CD4-positive, alpha-beta T cell treated with Interferon alpha-2 for 1 hour (primary cell): ENCODE data around the gene SYCP1.
"Not testable (repeated sequence)": the region's sequence is repeated elsewhere in the genome, so short reads cannot be mapped to it uniquely, and the experiment has no call there.

Experiments
- DNase-seq, 2 donors: peaks; one replicate each; pipeline ENCODE4 v3.0.0-alpha.2; 2020 to 2022

The SYCP1 gene

DNA sequence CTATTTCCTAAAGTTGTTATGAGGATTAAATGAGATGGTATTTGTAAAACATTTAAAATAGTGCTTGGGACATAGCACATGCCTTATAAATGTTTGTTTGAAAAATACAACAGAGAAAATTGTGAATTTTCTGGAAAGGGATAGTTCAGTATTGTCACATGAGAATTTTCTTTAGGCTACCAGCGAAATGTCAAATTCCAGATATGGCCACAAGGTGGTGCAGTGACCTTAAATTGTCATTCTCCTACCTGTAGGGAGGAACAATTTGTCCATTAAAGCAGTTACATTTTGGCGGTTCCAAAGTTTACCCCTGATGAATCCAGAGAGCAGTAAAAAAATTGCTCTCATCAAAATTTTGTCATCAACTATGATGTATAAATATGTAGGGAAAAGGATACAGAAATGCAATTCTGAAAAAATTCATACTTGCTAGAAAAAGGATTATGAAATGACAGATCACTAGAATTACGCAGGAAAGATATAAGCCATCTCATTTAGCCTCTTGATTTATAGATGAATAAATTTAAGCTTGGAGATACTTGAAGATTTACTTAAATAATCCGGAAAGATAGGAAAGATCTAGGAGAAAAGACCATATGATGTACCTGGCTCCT lies 124.7 kb downstream of the SYCP1 start:
- peak; percentile 55 to 77 for DNase-seq

DNA sequence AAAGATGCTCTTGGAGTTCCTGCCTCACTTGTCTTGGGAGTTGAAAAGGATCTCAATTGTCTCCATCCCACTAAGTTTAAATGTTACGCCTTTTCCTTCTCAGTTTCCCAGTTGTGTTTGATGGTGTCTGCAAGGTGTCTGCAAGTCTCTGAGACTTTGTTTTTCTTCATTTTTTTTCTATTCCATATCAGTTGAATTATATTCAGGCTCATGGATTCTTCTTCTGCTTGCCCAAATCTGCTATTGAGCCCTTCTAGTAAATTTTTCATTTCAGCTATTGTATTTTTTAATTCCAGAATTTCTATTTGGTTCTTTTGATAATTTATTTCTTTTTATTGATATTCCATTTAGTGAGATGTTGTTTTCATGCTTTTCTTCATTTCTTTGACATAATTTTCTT lies 127.6 kb downstream of the SYCP1 start:
- DNase-seq, result no peak

DNA sequence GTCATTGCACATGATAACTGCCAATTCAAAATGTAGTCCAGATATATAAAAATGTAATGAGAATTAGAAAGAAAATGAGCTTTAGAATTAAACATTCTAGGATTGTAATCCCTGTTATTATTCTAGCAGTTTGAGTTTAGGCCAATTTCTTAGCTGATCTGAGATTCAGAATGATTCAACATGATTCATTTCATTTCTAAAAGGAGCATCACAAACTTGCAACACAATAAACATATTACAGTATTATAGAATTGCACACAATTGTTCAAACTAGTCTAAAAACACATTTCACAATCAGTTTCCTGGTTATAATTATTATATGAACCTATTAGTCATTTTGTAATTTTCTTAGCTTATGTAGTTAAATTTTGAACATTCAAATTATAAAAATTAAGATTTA lies 131.6 kb downstream of the SYCP1 start:
- no peak for DNase-seq

DNA sequence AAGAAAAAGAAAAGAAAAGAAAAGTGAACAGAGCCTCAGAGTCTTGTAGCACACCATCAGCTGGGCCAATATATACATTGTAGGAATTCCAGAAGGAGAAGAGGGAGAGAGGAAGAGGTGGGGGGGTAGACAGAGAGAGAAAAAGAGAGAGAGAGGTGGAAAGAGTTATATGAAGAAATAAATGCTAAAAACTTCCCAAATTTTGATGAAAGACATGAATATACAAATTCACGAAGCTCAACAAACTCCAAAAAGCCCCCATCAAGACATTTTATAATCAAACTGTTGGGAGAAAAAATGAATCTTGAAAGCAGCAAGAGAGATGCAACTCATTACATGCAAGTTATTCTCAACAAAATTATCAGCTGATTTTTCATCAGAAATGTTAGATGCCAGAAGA lies 133.4 kb downstream of the SYCP1 start:
- no peak for DNase-seq

DNA sequence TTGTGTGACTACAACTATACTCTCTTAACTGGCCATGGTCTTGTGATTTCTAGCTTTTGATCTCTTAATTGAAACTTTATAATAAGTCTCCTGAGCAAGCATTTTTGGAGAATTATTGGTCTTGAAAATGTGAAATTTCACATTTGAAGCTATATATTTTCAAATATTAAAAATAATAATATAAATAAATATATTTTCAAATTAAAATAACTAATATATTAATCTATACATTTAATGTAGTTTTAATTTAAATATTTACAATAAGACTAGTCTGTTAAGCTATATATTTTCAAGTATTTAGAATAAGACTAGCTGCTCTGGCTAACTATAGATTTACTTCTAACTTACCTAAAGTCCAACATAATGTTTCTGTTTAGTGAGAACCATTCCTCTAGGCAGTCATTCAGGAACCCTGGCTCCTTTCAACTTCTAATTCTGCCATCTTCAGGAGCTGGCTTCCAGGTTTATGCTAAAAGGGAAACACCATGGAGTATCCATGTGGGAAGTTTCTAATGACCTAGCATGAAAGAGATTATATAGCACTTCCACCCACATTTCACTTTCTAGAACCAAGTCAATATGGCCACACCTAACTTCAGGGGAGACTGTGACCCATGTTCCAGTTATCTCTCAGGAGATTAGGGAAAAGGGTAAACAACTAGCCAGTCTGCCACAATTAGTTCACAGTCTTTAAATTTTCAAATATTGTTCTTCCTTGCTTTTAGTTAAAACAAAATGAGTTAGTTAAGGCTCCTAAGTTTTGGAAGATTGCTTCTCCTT lies 143.0 kb downstream of the SYCP1 start:
- no peak for DNase-seq

DNA sequence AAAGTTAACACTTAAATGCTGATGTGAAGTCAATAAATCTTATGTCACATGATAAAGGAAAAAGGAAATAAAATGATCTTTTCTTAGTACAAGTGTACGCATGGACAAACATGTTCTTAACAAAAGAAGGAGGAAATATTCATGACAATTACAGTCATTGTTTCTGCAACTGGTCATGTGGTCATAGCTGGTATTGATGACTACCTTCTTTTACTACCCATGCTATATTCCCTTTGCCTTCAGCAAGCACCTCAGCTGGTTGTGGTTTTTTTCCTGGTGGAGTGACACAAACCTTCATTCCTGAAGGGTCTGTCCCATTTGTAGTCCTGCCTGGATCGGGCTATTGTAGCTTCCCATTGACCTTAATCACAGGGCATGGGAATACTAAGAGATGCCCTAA lies 151.5 kb downstream of the SYCP1 start:
- no peak for DNase-seq

DNA sequence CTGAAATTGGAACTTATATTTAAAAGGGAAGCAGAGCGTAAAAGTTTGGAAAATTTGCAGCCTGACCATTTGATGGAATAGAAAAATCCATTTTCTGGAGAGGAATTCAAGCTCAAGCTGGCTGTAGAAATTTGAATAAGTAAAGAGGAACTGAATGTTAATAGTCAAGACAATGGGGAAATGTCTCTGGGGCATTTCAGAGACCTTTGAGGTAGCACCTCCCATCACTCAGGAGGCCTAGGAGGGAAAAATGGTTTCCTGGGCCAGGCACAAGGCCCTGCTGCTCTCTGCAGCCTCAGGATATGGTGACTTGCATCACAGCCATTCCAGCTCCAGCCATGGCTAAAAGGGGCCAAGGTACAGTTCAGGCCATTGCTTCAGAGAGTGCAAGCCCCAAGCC lies 157.3 kb downstream of the SYCP1 start:
- DNase-seq, result no peak

DNA sequence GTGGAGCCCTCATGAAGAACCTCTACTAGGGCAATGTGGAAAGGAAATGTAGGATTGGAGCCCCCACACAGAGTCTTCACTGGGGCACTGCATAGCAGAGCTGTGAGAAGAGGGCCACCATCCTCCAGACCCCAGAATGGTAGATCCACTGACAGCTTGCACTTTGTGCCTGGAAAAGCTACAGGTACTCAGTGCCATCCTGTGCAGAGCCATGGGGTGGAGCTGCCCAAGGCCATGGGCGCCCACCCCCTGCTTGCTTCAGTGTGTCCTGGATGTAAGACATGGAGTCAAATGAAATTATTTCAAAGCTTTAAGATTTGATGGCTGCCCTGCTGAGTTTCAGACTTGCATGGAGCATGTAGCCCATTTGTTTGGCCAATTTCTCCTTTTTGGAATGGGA lies 157.8 kb downstream of the SYCP1 start:
- DNase-seq, result no peak

DNA sequence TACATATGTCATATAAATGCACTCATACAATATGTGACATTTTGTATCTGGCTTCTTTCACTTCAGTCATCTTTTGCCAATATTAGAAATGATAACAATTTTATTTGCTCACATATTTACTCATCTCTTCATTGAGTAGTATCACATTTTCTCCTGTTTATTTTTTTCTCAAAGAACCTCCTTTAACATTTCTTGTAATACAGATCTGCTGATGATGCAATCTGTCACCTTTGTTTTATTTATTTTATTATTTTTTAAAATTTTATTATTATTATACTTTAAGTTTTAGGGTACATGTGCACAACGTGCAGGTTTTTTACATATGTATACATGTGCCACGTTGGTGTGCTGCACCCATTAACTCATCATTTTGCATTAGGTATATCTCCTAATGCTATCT lies 159.1 kb downstream of the SYCP1 start:
- DNase-seq, result no peak

DNA sequence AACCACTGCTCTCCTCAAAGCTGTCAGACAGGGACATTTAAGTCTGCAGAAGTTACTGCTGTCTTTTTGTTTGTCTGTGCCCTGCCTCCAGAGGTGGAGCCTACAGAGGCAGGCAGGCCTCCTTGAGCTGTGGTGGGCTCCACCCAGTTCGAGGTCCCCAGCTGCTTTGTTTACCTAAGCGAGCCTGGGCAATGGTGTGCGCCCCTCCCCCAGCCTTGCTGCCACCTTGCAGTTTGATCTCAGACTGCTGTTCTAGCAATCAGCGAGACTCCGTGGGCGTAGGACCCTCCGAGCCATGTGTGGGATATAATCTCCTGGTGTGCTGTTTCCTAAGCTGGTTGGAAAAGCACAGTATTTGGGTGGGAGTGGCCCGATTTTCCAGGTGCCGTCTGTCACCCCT lies 164.9 kb downstream of the SYCP1 start:
- DNase-seq, result not testable (repeated sequence)

DNA sequence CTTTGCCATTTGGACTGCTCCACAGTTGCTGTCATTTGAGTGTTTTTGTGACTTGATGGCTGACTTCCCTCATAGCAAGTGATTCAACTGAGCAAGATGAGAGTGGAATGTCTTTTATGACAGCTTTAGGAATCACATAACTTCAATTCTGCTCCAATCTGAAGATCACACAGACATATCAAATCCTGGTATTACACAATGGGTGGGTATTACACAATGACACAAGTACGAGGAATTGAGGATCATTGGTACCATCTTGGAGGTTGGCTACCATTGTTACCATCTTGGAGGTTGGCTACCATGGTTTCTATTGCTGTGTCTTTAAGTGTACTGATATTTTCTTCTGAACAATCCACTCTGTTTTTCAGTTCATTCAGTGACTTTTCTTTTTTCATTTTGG lies 166.5 kb downstream of the SYCP1 start:
- no peak for DNase-seq

DNA sequence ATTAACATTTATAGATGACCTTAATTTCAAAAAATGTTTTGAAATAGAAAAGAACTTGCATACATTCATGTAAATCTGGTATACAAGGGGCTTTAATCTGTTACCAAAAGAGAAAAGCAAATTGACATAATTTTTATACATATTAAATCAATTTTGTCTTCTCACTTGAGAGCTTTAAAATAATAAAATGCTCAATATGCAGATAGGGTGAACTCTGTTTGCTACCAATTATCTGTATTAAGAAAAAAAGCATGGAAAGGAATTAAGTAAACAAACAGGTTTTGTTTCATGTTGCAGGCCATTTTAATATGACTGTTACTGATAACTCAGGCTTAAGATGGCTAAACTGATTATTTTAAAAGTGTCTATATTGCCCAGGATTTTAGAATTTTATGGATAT lies 168.9 kb downstream of the SYCP1 start:
- DNase-seq, result no peak

DNA sequence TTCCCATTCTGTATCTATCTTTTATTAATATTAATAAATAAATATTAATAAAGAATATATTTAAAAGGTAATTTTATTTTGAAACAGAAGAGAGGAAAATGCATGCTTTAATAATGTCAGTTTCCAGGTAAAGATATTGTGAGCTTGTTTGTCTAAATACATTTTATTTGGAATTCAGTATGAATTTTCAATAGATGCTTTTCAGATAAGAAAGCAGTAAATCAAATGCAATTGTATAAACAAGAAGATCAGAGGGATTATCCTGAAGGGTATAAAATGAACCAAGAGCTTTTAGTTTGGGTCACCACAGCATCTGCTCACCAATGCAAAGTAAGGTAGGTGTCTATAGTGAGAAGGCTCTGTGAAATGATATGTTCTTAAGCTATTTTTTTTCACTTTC lies 174.9 kb downstream of the SYCP1 start, which contains the start of gene TSHB:
TSHB (plus strand) TSS at position 301 of the 400 bp plus-strand sequence. CDS start 3,537 bp downstream, outside the sequence.
- no peak for DNase-seq

DNA sequence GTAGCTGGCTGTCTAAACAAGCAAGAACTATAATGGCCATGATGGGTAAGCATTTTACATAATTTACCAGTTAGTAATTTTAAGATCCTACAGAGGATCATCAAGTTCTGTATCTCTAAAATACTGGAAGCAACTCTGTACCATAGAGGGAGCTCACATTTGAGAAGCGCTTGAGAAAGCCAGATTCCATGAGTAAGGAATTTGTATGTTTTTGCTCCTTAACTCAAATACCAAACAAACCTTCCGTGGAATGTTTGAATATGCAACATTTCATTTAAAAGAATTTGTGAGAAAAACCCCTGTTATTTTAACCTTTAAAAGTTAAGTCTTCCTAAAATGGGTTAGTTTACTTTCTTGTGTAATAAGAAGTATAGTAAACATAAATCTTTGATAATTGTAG lies 176.9 kb downstream of the SYCP1 start:
- no peak for DNase-seq

DNA sequence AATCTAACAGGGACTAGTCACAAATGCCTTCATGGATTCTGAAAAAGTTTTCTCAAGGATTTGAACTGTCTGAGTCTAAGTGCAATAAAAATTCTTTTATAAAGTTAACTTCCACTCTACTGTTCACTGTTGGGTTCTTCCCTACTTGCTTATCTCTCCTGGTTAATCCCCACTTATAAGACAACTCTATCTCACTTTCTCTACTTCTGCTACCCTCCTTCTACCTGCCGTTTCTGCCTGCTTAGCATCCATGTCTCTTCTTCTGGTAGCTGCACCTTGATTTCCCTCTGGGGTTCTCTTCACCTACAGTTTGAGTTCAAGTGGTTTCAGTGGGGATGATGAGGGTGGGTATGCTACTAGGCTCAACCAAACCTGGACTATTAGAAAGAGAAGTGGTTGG lies 181.0 kb downstream of the SYCP1 start:
- no peak for DNase-seq

DNA sequence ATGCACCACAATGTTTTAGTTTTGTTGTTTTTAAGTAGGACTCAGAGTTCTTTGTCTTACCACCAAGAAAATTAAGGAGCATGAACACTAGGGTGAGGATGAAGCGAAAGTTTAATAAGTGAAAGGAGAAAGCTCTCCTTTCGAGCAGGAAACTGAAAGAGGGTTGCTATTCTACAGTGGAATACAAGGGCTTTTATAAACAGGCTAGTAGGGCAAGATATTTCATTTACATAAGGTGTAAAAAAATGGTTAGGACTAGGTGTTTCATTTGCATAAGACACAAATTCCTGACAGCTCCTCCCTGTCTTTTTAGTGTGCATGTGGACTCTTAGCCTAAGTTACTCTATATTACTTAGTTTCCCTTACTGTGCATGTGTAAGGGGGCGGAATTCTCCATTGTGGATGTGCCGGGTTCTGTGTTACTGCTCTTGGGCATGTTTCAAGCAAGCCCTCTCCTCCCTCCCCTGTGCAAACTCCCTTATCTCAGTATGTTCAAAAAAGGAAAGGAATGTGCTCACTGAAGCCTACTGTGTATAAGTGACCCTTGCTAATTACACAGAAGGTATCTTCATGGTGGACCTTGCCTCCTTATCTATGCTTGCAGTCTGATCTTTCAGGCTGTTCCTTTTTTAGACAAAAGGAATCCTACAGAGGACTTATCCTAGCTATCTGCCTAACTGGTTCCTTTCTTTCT lies 182.3 kb downstream of the SYCP1 start:
- no peak for DNase-seq

DNA sequence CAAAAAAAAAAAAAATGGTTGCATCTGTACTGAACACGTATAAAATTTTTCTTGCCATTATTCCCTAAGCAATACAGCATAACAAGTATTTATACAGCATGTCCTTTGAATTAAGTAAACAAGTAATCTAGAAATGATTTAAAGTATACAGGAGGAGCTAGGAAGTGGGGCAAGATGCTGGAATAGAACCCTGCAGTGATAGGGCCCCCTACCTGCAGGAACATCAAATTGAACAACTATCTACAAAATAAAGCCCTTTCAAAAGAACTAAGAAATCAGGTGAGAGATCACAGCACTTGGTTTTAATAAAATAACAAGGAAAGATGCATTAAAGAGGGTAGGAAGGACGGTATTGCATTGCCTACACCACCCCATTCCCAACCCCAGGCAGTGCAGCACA lies 185.8 kb downstream of the SYCP1 start:
- no peak for DNase-seq

DNA sequence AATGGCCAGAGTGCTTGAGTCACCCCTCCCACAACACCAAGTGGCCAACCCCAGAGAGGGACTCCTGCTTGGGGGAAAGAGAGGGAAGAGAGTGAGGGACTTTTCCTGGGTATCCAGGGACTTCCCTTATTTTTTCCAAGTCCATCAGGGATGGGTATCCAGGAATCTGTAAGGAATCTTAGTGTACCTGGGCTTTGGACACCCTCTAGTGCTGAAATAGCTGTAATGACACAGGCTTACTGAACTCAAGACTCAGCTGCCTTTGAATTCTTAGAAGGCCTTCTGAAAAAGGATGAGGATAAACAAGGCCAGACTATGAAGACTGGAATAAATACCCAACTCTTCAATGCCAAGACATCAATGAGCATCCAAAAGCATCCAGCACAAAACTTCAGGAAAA lies 187.0 kb downstream of the SYCP1 start:
- no peak for DNase-seq
